HG03103 (cell line): ENCODE data around the gene CDH4.

Experiments used
- ATAC-seq: cut with Tn5 transposase; IDR thresholded peaks from one replicate; pipeline ENCODE4 v1.9.1; 2021; ENCODE audit warnings: low read depth; ENCODE audit not compliant: unreplicated experiment

CDH4 gene

DNA sequence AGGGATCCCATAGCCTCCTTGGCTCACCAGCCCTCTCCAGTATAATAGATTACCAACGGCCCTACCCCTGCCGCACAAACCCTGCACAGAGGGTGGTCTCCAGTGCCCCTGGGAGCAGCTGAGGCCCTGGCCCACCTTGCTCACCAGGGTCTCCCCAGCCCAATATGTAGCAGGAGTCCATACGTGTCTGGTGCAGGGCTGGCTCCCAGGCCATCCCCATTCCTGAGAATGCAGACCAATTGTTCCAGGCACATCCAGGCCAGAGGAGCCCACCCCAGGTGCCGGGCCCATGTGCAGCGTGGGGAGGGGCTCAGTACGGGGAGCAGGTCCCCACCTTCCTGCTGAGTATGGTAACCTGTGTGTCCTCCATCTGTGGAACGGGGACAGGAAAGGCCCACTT is 561.7 kb downstream of the CDH4 start:
- no peak for ATAC-seq

DNA sequence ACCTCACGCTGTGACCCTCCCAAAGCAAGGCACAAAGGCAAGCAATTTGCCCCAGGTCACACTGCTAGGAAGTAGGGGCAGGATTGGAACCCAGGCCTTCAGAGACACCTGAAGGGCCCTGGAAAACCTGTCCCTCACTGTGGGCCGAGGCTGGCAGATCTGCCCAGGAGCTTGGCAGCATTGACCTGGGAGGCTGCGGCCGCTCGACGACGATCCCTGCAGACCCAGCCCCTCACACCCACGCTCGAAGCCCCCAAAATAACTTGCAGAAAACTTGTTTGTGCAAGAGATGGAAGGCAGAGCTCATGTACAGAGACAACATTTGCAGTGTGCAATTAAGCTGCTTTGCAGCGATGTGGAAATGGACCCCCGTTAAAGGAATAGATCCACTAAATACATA is 562.2 kb downstream of the CDH4 start:
- ATAC-seq, result no peak

DNA sequence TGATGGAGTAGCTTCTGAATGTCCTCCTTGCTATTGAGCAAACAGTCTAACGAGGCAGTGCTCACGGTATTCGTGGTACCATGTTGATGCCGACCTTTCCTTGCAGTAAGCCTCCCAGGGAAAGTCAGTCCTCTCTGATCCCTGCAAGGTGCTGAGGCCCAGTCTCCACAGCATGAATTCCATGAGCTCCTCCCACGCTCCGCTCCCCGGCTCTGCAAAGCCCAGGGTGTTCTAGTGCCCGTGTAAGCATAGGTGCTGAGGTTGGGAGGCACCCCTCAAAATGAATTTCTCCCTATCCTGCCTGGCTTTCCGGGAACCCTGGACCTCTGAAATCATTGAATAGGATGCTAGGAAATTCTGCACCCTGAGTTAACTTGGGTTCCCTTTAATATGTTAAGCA is 562.7 kb downstream of the CDH4 start:
- no peak for ATAC-seq

DNA sequence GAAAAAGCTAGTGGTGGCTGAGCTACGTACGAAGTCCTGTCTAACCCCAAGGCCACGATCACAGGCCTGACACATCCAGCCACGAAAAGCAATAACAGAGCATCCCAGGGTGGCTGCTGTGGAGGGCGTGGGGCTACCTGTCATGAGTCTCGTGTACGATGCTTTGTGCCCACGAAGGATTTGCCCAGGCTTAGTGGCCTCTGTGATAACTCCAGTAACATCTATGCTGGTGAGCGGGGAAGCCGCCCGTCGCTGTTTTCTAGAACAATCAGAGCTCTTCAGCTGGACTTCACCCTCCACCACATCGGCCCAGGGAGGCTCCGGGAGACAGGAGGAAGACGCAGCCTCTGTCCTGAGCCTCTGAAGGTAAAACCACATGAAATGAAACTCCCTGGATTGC is 563.1 kb downstream of the CDH4 start:
- no peak for ATAC-seq

DNA sequence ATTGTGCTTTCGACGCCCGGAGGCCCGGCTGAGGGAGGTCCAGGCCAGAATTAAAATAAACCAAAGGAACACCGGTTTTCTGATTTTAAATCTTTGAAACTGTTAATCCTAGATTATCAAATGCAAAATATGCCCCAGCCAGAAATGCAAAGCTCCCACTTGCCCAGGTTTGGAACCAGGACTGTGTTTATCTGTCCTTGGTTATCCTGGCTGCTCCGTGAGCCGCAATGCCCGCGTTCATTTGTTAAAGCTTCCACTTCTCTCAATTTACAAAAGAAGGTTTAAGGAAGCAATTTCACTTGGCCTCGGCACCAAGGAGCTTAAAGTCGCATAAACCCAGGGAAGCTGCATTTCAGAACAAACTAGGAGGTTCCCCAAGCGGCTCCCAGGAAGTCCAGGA is 563.6 kb downstream of the CDH4 start:
- no peak for ATAC-seq

DNA sequence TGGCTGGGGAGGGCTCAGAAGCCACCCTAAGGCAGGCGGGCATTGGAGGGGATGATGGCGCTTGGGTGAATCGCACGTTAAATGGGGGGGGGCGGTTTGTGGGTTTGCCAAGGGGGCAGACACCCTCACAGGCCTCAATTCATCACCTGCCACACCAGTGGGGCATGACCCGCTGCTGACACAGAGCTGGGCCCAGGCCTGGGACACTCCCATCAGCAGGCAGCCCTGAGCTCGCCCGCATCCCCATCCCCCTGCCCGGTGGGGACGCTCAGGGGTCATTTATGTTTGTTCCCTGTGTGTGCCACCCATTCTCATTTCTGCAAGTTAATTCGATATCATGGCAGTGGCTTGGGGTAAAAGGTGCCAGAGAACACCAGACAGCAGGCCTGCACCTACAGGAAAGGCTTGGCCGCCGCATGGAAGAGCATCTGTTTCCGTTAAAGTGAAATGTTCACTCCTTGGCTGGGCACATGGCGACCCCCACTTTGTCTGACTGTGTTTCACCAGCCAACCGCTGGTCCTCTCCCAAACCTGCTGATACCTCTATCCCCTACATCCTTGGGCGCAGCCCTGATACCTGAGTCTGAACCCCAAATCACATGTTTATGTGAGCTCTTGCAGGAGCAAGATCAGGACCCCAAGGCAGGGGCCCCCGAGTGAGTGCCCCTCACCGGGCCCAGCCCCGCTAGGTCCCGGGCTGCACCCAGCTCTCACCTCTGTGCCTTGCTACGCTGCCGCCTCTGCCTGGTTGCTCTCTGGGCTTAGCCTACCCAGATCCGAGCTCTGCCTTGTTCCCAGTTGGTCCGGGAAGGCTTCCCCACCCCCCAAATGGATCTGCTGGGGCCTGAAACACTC is 564.8 kb downstream of the CDH4 start:
- no peak for ATAC-seq

DNA sequence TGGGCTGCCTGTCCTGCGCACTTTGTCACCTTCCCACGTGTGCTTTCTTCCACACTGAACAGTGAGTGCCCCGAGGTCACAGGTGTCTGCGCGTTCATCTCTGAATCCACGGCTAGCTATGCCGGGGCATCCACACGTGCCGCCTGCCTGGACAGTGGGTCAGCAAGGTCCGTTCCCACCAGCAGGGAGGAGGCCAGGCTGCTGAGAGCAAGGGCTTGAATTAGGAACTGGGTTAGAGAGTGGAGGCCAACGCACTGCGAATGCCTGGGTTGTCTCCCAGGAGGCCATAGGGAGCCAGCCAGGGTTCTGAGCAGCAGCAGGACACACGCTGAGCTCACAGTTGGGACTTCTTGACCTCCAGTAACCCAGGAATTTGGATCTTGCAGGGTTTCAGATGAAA is 565.5 kb downstream of the CDH4 start:
- ATAC-seq, result no peak

DNA sequence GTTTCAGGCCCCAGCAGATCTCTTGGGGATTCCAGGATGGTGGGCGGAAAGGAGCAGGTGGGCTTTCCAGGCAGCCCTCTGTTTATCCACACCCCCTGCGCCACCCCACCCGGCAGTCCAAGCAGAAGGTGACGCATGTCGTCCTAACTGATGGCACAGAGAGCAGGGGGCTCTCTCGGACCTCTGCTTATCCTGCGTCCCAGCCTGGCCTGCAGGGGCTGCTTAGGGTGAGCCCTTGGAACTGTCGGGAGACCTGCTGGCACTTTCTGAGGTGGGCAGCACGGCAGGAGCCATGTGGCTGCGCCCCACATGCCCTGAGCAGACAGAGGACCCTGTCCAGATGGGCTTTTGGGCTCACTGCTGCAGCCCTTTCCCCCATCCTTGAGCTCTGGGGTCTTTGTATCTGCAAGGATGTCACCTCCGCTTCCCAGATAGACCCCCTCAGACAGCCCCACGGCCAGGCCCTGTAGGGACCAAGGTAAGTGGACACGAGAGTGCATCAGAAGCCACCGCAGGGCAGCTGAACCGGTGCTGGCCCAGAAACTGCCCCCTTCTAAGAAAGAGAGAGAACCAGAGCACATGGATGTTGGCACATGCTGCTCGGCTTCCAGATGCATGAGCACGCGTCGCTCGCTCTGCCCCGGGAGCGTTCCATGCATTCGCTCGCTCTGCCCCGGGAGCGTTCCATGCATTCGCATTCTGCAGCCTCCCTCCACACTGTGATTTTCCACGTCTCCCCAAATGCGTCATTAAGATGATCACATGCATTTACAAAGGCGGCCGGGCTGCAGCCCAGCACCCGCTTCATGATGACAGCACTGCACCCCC is 566.9 kb downstream of the CDH4 start:
- ATAC-seq, result no peak

DNA sequence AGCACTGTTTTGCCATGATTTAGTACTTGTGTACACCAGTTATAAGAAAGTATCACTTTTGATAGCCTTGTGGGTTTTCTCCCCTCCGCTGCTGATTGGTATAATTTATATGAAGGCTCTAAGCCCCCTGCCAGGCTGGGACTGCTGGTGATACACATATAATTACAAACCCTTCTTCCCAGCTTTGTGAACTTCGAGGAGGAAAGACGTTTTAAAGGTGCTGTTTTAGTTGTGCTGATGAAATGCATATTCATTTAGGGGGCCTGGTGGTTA is 567.4 kb downstream of the CDH4 start:
- ATAC-seq, result no peak

DNA sequence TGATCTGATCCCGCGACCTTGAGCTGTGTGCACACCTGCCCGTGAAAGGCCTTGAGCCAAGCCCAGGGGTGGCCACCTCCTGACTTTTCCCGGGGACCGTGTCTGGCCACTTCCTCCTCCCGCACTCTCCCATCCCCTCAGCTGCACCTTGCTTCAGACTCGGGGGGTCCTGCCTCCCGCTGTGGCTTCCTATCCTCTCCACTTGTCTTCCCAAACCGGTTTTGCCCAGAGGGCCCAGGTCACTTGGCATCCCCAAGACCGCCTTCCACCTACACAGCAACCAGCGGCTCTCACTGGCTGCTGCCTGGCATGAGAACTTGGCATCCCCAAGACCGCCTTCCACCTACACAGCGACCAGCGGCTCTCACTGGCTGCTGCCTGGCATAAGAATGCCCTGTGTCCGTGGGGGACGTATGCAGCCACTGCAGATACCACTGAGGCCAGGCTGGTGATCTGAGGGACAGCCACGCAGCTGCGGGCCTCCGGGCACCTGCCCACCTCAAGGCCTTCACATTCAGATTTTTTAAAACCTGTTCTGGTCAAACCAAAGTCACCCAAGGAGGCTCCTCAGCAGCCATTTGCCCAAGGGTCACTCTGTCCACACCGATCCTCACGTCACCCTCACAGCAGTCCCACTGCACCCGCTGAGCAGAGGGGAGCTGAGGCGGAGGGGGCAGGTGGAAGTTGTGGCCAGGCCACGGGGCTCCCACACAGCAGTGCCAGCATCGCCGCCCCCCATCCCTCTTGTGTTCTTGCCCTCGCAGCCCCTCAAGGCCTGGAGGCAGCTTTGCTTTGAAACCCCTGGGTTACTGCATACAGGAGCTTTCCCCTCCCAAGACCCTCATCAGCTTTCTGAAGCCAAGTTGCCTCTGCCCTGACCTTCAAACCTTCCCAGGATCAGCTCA is 568.1 kb downstream of the CDH4 start:
- no peak for ATAC-seq

DNA sequence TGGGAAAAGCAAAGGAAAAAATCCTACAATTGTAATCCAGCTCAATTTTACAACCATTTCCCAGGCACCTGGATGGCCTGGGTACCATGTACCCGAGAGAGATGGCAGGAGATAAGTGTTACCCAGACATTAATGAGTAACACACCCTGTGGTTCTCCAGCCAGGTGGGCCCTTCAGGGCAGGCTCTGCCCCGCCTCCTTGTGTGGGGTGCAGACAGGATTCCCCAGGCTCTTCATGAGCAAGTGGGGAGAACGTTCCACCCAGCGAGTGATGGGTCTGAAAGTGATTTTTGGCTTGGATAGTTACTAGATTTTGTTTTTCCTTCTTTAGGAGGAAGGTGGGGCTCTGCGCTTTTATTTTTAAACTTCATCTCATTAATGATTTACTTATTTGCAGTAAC is 569.7 kb downstream of the CDH4 start:
- no peak for ATAC-seq

DNA sequence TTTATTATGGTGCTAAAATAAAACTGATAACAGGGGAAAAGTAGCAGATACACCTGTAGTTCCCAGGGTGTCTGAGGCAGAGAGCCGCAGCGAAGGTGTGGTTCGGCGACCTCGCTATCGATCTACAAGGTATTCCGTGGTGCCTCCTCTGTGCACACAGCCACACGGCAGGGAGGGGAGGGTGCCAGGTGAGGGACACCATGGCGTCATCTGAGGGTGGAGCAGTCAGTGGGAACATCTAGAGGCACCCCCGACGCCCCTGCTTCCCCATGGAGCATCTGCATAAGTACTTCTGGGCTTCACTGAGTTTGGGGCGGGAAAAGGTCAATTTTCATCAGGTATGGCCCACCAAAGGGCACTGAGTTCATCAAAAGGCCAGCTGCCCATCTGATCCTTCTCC is 570.3 kb downstream of the CDH4 start:
- no peak for ATAC-seq

DNA sequence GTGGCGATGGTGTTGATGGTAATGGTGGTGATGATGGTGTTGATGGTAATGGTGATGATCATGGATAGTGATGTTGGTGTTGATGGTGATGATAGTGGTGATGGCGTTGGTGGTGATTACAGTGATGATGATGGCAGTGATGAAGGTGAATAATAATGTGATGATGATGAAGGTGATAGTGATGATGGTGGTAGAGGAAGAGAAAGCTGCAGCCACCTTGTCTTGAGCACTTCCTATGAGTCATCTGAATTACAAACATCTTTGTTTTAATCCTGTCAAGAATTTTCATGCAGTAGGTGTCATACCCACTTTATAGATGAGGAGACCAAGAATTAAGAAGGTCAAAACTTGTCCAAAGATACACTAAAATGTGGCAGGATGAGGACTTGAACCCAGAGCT is 571.2 kb downstream of the CDH4 start:
- no peak for ATAC-seq

DNA sequence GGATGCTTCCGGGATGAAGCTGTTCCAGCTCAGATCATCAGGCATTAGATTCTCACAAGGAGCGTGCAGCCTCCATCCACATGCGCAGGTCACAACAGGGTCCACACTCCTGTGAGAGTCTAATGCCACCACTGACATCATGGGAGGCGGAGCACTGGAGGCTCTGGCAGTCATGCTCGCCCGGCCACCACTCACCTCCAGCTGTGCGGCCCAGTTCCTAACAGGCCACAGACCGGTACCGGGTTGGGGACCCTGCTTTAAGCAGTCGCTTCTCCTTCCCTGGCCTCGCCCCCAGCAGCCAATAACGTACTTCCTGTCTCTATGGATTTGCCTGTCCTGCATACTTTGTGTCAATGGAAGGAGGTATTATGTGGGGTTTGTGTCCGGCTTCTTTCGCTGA is 576.8 kb downstream of the CDH4 start:
- ATAC-seq, result no peak

DNA sequence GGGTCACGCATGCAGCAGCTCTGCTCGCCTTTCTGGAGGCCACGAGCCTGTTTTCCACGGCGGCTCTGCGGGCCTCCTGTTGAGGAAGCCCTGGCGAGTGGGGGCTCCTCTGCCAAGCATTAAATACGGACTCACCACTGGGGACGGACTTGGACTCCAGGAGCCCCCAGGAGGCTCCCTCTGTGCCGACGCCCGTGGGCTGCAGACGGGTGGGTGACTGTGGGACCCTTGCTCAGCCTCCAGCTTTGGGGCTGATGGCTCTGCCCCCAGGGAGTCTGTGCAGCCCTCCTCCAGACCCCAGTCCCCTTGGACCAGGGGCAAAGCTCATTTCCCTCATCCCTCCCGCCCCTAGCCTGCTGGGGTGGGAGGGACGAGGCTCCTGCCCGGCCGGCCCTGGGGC is 577.5 kb downstream of the CDH4 start:
- ATAC-seq, result no peak

DNA sequence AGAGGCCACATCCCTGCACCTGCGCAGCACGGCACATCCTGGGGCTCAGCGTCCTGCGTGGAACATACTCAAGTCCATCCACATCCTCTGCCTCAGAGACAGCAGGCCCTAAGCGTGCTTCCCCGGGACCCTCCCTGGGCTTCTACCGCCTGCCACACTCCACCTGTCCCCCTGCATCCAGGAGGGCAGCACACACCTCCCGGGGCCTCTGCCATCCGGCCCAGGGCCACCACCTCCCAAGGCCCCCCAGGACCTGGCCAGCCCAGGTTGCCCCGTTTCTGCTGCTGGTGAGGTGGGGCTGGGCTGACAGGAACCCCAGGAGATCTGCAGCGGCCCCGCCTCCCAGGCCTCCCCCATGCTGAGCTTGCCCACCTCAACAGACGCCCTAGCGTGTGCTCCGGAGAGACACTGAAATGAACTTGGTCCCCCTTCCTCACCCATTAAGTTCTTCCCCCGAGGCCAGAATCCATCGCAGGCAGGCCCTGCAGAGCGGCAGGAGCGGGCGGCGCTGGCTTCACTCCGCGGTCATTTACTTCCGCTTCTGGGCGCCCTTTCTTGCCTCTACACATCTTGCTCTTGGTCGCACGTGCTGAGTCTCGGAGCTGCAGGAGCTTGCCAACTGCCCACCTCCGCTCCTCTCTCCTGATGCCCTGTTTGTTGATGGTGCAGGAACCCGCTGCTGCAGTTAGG is 578.3 kb downstream of the CDH4 start:
- ATAC-seq, result no peak

DNA sequence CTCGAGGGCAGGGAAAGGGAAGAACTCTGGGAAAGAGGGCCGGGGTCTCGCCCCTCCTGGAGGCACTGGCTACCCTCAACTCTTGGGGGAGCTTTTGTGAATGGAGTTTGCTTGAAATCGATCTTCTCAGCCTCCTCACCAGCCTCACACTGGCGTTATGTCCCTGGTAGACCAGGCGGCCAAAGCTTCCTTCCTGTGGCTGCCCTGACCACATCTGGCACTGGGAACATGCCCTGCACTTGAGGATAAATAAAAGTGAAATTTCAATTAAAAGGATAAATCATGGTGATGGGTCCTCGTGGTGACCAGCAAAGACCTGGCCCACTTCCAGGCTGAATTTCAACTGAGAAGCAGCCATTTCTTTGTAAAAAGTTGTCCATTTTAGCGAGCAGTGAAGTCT is 578.9 kb downstream of the CDH4 start:
- ATAC-seq, result no peak

DNA sequence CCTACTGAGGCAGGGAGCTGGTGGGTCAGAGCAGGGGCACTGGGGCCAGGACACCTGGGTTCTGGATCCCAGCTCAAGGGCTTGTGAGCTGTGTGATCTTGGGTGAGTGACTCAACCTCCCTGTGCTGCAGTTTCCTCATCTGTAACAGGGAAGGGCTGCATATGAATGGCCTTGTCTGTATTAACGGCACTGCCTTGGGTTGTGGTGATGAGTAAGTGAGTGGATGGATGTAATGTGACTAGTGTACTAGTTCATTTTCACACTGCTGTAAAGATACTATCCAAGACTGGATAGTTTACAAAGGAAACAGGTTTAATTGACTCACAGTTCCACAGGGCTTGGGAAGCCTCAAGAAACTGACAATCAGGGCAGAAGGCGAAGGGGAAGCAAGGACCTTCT is 580.1 kb downstream of the CDH4 start:
- ATAC-seq, result no peak

DNA sequence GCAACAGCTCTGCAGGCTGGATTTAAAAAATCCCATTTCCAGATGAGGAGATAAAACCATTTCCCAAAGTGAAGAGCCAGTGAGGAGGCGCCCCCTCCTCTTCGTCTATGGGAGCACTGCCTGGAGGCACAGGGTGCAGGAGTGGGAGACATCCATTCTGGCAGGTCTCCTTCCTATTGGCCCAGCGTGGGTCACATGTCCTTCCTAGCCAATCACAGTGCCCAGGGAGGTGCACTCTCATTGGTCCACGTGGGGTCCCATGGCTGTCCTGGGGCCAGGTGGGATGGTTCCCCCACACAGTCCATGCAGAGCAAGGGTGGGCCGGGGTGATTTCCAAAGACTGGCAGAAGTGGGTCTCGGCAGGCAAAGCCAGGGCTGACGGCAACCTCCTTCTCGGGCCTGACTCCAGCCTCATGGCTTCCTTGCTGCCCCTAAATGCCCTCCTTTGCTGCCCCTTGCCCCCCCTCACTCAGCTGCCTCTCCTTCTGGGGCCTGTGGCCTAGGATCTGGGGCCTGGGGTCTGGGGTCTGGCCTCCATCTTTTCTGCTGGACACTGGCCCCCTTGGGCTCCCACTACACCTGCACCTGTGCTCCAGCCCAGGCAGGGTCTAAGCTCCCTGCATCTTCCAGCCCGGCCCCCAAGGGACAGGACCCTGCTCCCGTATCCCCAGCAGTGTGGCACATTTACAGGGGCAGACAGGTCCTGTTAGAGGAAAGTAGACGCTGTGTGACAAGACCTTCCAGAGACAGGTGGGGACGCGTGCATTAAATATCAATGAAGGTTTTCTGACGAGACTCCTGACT is 581.9 kb downstream of the CDH4 start:
- ATAC-seq, result no peak

DNA sequence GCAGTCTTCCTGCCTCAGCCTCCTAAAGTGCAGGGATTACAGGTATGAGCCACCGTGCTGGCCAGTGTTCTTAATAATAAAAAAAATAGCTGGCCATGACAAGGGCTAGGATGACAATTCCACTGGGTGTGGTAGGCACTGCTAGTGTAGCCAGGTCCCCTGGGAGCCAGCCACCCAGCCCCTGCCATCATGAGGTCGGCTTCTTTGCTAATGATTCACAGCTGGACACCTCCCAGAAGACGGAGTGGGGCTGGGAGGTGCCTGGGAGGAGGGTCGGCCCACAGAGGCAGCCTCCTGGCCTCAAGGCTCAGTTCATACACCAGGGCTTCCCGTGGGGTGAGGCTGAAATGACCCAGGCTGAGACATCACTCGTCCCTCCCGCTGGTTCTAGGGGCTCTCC is 583.2 kb downstream of the CDH4 start:
- ATAC-seq, result no peak
